CD4-positive, alpha-beta memory T cell (primary cell): Measurements from ENCODE around the gene TNFRSF9. TPM values are rescaled to one million over a fixed set of nuclear protein-coding genes. Genes with fewer than 3 reads are reported as not detected.

Source experiments
- CTCF ChIA-PET: fragments of 350-600 bp; sonication (Branson Sonifier 250); formaldehyde crosslinking; loops from one replicate; lab custom pipeline; 2021; ENCODE audit warnings: inconsistent platforms; ENCODE audit not compliant: partially characterized antibody; lab: Charles Lee
- POLR2A ChIA-PET: fragments of 350-600 bp; sonication (Branson Sonifier 250); formaldehyde crosslinking; loops from one replicate; lab custom pipeline; 2021; ENCODE audit not compliant: partially characterized antibody; lab: Charles Lee
- DNase-seq, 5 donors: peaks; one replicate each; pipeline versions ENCODE4 v3.0.0 to v3.0.0-alpha.2; 2020 to 2022; ENCODE audit warnings: mixed read lengths in 1 of 5
- H3K27ac ChIP-seq: one replicate; pipeline ENCODE4 v1.7.0; 2013; ENCODE audit warnings: low read depth, low read length
- H3K27me3 ChIP-seq: 2 replicates; pipeline ENCODE4 v1.7.0; 2013; ENCODE audit warnings: mild to moderate bottlenecking, low read length, moderate library complexity; ENCODE audit not compliant: insufficient read depth
- H3K36me3 ChIP-seq: 2 replicates; pipeline ENCODE4 v1.7.0; 2013; ENCODE audit warnings: mild to moderate bottlenecking, low read length, moderate library complexity; ENCODE audit not compliant: insufficient read depth
- H3K4me1 ChIP-seq: 2 replicates; pipeline ENCODE4 v1.7.0; 2013; ENCODE audit warnings: mild to moderate bottlenecking, low read length, moderate library complexity; ENCODE audit not compliant: insufficient read depth
- H3K4me3 ChIP-seq, 2 donors: one replicate each; pipeline ENCODE4 v1.7.0; 2013; ENCODE audit warnings: low read length in 2 of 2, mild to moderate bottlenecking in 1 of 2
- H3K9me3 ChIP-seq, 2 donors: one replicate each; pipeline ENCODE4 v1.7.0; 2013; ENCODE audit warnings: low read length in 2 of 2, control low read depth in 1 of 2; ENCODE audit not compliant: control insufficient read depth in 1 of 2
- H3K27ac Mint-ChIP-seq, 7 donors: one replicate each; pipeline ENCODE4 v1.8.0; 2020 to 2021; ENCODE audit warnings: mixed read lengths in 7 of 7, mild to moderate bottlenecking in 6 of 7, inconsistent platforms in 3 of 7, moderate library complexity in 3 of 7
- H3K27me3 Mint-ChIP-seq, 2 donors: one replicate each; pipeline ENCODE4 v1.8.0; 2020 to 2021; ENCODE audit warnings: mixed read lengths in 2 of 2
- H3K36me3 Mint-ChIP-seq, 2 donors: one replicate each; pipeline ENCODE4 v1.8.0; 2020 to 2021; ENCODE audit warnings: mixed read lengths in 2 of 2, inconsistent platforms in 1 of 2, mild to moderate bottlenecking in 1 of 2
- H3K4me1 Mint-ChIP-seq, 4 donors: one replicate each; pipeline ENCODE4 v1.8.0; 2020 to 2021; ENCODE audit warnings: mixed read lengths in 4 of 4, mild to moderate bottlenecking in 1 of 4
- H3K4me3 Mint-ChIP-seq, 8 donors: one replicate each; pipeline ENCODE4 v1.8.0; 2020 to 2021; ENCODE audit warnings: mixed read lengths in 8 of 8, mild to moderate bottlenecking in 7 of 8, moderate library complexity in 6 of 8, inconsistent platforms in 3 of 8
- H3K9me3 Mint-ChIP-seq, 8 donors: one replicate each; pipeline ENCODE4 v1.8.0; 2020 to 2021; ENCODE audit warnings: mixed read lengths in 8 of 8, mild to moderate bottlenecking in 5 of 8, inconsistent platforms in 3 of 8, moderate library complexity in 1 of 8
- intact Hi-C: fragments of 100-400 bp; cut with micrococcal nuclease; formaldehyde crosslinking; loops from one replicate; pipeline ENCODE4 v1.15.1; 2023
- polyA plus RNA-seq, 2 donors: library from polyadenylated mRNA; unstranded; fragments of 300-500 nt; fragmentation: Illumina TruSeq; gene quantifications; one replicate each; pipeline ENCODE4 v1.2.3, GENCODE V29; 2021
- total RNA-seq, 2 experiments: library from RNA; stranded (reverse); gene quantifications; one replicate each; pipeline ENCODE4 v1.2.3, GENCODE V29; 2021

TNFRSF9 gene
- total and polyA plus RNA-seq, 4 experiments from 2014 or later, result 0.15 to 0.56 (median 0.53) TPM; not detected in 1

DNA sequence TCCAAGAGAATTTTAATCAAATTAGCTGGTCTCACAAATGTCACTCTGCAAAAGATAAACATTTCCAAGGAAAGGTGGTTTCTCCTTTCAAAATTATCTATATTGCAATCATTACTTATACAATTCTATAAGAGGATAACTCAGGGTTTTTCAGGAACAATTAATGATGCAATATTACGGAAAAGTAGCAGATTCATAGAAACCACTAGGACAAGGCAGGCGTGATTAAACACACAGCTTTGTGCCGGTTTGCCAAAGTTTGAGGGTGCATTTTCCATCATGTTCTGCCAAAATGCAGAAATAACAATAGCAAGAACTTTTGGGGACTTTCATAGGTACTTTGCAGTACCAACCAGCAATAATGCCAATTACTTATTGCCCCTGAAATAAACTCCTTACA is 605 bp downstream of the TNFRSF9 start:
- intact Hi-C loops, result no loop called here
- POLR2A ChIA-PET, result interaction anchor here (0.9 to 1.7 kb wide), 4 partner anchors 9 to 22 kb away, joined by 3 to 8 read pairs (median 6); partner anchors contain the start of gene PARK7
- H3K9me3 Mint-ChIP-seq, result peaks cover 0 to 3% (median 0%) of the 10 kb centered on the region in 8 donors

DNA sequence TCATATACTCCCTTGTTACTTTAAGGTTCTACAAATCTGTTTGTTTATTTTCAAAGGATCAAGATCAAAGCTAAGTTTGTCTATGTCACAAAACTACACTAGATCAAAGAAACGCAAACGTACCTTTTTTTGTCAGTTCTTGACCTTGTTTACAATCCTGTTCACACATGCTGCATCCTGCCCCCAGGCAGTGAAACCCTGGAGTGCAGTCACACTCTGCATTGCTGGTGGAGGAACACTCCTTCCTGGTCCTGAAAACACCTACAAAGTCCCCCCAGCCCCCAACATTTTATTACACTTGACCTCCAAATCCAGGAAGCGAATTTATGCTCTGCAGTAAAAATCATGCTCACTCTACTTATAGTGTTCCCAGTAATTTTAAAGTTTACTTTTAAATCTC is 2.6 kb downstream of the TNFRSF9 start:
- Mint-ChIP-seq H3K4me3 (no peak overlapping the region), H3K36me3 (no peaks in the 10 kb centered on the region), H3K27ac (no peak overlapping the region), H3K9me3 (peaks cover 0 to 3% (median 0%) of the 10 kb centered on the region in 8 donors), H3K4me1 (peaks cover 18 to 31% (median 24%) of the 10 kb centered on the region in 4 donors), H3K27me3 (peaks cover 20 to 22% of the 10 kb centered on the region in 2 donors)
- Histone ChIP-seq H3K9me3 (no peaks in the 10 kb centered on the region), H3K4me1 (peaks cover 26% of the 10 kb centered on the region), H3K36me3 (no peaks in the 10 kb centered on the region), H3K27me3 (peaks cover 6% of the 10 kb centered on the region), H3K27ac (no peak overlapping the region), H3K4me3 (no peak overlapping the region)
- intact Hi-C loops, result no loop called here
- POLR2A ChIA-PET, result no interaction called here
- CTCF ChIA-PET, result no interaction called here
- no peak for DNase-seq

More for the DNA sequence above, 605 bp downstream of the TNFRSF9 start:
- DNase-seq, result no peak
- no peaks in the 10 kb centered on the region for H3K36me3 ChIP-seq
- Mint-ChIP-seq H3K4me3 (peak overlapping the region in 1 of 8 donors; percentile 81), H3K27me3 (peaks cover 19 to 20% of the 10 kb centered on the region in 2 donors), H3K36me3 (no peaks in the 10 kb centered on the region), H3K4me1 (peaks cover 20 to 37% (median 26%) of the 10 kb centered on the region in 4 donors), H3K27ac (no peak overlapping the region)
- H3K27ac ChIP-seq, result no peak overlapping the region
- no peak overlapping the region for H3K4me3 ChIP-seq
- no peaks in the 10 kb centered on the region for H3K9me3 ChIP-seq
- peaks cover 6% of the 10 kb centered on the region for H3K27me3 ChIP-seq
- CTCF ChIA-PET, result interaction anchor here (0.9 to 1.3 kb wide), 2 partner anchors 36 to 52 kb away, joined by 3 read pairs; no protein-coding TSS in a partner anchor
- peaks cover 26% of the 10 kb centered on the region for H3K4me1 ChIP-seq

DNA sequence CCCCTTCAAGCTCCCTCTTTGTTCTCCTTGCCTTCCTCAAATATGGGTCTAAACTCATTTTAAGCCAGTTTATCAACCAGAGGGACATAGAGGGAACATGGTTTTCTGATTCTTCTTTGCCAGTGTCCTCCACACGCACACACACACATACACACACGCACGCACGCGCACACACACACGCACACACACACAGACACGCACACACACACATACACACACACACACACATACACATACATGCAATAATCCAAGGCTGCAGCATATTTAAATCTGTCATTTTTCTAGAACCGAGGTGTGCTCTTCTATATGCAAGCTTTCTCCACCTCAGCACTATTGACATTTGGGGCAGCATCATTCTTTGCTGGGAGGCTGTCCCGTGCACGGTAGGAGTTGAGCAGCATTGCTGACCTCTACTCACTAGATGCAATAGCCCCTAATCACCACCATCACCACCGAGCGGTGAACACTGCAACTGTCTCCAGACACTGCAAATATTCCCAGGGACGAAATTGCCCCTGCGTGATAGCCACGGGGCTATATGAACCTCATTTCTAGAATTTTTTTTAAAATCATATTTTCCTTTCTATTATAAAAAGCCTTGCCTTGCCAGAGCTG is 8.0 kb downstream of the TNFRSF9 start:
- H3K27me3 Mint-ChIP-seq, result peaks cover 4 to 8% of the 10 kb centered on the region in 2 donors
- intact Hi-C loops, result no loop called here
- H3K4me3 Mint-ChIP-seq, result peak overlapping the region in 1 of 8 donors; percentile 1
- Histone ChIP-seq H3K9me3 (no peaks in the 10 kb centered on the region), H3K27ac (no peak overlapping the region), H3K4me1 (peaks cover 29% of the 10 kb centered on the region), H3K36me3 (no peaks in the 10 kb centered on the region), H3K4me3 (no peak overlapping the region), H3K27me3 (no peaks in the 10 kb centered on the region)
- DNase-seq, result no peak
- no peak overlapping the region for H3K27ac Mint-ChIP-seq
- ChIA-PET CTCF (interaction anchor here (1.1 kb wide), 1 partner anchor 10 kb away, joined by 3 read pairs; no protein-coding TSS in a partner anchor), POLR2A (no interaction called here)
- no peaks in the 10 kb centered on the region for H3K36me3 Mint-ChIP-seq
- no peaks in the 10 kb centered on the region for H3K9me3 Mint-ChIP-seq
- H3K4me1 Mint-ChIP-seq, result peaks cover 20 to 30% (median 25%) of the 10 kb centered on the region in 4 donors

DNA sequence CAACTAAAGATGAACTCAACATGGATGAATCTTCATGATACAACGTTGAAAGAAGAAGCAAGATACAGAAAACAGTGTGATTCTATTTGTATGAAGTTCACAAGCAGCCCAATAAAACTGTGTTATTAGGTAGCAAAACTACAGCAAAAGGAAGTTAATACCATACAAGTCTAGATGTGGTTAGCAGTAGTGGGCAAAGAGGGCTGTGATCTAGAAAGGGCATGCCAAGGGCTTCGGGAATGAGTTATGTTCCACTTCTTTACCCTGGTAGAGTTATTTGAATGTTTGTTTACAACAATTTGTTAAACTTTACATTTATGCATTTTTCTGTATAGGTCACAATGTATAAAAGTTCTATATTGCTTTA is 9.2 kb downstream of the TNFRSF9 start:
- Mint-ChIP-seq H3K4me1 (peaks cover 20 to 30% (median 25%) of the 10 kb centered on the region in 4 donors), H3K27ac (peak overlapping the region; percentile 73 to 94 (median 84)), H3K9me3 (no peaks in the 10 kb centered on the region), H3K27me3 (peaks cover 0 to 4% of the 10 kb centered on the region in 2 donors), H3K36me3 (no peaks in the 10 kb centered on the region), H3K4me3 (peak overlapping the region in 7 of 8 donors; percentile 69 to 89 (median 79))
- Histone ChIP-seq H3K9me3 (no peaks in the 10 kb centered on the region), H3K4me3 (peak overlapping the region in 1 of 2 donors; percentile 30), H3K27ac (peak overlapping the region; percentile 39), H3K27me3 (no peaks in the 10 kb centered on the region), H3K4me1 (peaks cover 29% of the 10 kb centered on the region), H3K36me3 (no peaks in the 10 kb centered on the region)
- ChIA-PET CTCF (interaction anchor here (1.2 to 1.4 kb wide), 3 partner anchors 15 to 28 kb away, joined by 3 to 6 read pairs (median 4); no protein-coding TSS in a partner anchor), POLR2A (interaction anchor here (0.9 to 1.5 kb wide), 3 partner anchors 9 to 30 kb away, joined by 3 to 8 read pairs (median 4); partner anchors contain the start of genes PARK7 and TNFRSF9)
- intact Hi-C loops, result no loop called here
- no peak for DNase-seq

DNA sequence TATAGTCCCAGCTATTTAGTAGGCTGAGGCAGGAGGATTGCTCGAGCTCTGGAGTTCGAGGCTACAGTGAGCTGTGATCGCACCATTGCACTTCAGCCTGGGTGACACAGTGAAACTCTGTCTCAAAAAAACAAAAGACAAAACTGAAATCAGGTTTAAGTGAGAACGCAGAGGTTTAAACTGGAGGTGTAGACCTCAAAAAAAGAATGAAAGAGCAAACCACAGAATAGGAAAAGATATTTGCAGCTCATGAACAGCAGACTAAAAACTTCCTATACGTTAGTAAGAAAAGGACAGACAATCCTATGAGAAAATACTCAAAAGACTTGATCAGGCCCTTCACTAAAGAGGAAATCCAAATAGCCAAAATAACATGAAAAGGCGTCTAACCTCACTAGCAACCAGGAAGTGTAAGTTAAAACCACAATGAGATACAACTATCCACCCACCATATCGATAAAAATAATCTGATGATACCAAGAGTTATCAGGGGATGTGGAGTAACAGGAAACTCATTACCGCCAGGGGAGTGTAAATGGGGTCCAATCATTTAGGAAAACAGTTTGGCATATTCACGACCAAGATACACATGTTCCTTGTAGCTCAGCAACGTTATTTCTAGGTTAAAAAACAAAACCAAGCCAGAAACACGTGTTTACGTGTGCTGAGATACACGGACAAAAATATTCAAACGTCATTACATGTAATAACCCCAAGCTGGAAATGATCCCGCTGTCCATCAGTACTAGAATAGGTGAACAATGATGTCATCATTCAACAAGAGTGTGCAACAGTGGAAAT is 9.8 kb downstream of the TNFRSF9 start:
- intact Hi-C loops, result no loop called here
- Histone ChIP-seq H3K36me3 (no peaks in the 10 kb centered on the region), H3K4me1 (peaks cover 29% of the 10 kb centered on the region), H3K4me3 (peak overlapping the region; percentile 20 to 30), H3K27me3 (no peaks in the 10 kb centered on the region), H3K27ac (peak overlapping the region; percentile 39), H3K9me3 (no peaks in the 10 kb centered on the region)
- POLR2A ChIA-PET, result interaction anchor here (0.7 to 1.5 kb wide), 4 partner anchors 10 to 1306 kb away, joined by 3 to 8 read pairs (median 4); partner anchors contain the start of genes PARK7, THAP3 and TNFRSF9
- Mint-ChIP-seq H3K27me3 (peaks cover 0 to 4% of the 10 kb centered on the region in 2 donors), H3K27ac (peak overlapping the region; percentile 73 to 94 (median 84)), H3K36me3 (no peaks in the 10 kb centered on the region), H3K4me1 (peaks cover 20 to 30% (median 25%) of the 10 kb centered on the region in 4 donors), H3K9me3 (no peaks in the 10 kb centered on the region), H3K4me3 (peak overlapping the region; percentile 46 to 89 (median 78))
- CTCF ChIA-PET, result interaction anchor here (1.0 to 1.4 kb wide), 4 partner anchors 12 to 27 kb away, joined by 3 to 6 read pairs (median 5); no protein-coding TSS in a partner anchor
- DNase-seq, result peak; percentile 33 to 59 (median 50)

DNA sequence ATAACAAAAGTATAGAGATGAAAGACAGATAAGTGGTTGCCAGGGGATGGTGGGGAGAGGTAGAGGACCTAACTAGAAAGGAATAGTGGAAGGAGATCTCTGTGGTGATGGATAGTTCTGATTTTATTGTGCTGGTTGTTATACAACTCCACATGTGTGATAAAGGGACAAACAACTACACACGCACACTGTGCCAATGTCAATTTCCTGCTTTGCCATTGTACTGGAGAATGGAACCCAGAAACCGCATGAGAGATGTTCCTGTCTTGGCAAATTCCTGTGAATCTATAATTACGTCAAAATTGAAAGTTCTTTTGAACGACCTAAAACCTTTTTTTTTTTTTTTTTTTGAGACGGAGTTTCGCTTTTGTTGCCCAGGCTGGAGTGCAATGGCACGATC is 11.0 kb downstream of the TNFRSF9 start:
- Mint-ChIP-seq H3K9me3 (no peaks in the 10 kb centered on the region), H3K4me3 (peak overlapping the region; percentile 29 to 89 (median 72)), H3K27ac (peak overlapping the region; percentile 13 to 83 (median 74)), H3K36me3 (no peaks in the 10 kb centered on the region), H3K27me3 (peaks cover 0 to under 1% of the 10 kb centered on the region in 2 donors), H3K4me1 (peaks cover 20 to 30% (median 25%) of the 10 kb centered on the region in 4 donors)
- peak in 3 of 5 donors; percentile 13 to 37 (median 33) for DNase-seq
- ChIA-PET CTCF (interaction anchor here (0.8 kb wide), 1 partner anchor 26 kb away, joined by 3 read pairs; no protein-coding TSS in a partner anchor), POLR2A (no interaction called here)
- Histone ChIP-seq H3K27ac (no peak overlapping the region), H3K36me3 (no peaks in the 10 kb centered on the region), H3K9me3 (no peaks in the 10 kb centered on the region), H3K4me3 (no peak overlapping the region), H3K4me1 (peaks cover 29% of the 10 kb centered on the region), H3K27me3 (no peaks in the 10 kb centered on the region)
- intact Hi-C loops, result no loop called here
